Endodermal cell (in vitro differentiated cells): ENCODE measurements around the gene CXCR4. TPM values are rescaled to one million over a fixed set of nuclear protein-coding genes. Genes with fewer than 3 reads are reported as not detected.
"Not testable (repeated sequence)": the region's sequence is repeated elsewhere in the genome, so short reads cannot be mapped to it uniquely, and the experiment has no call there.

Experiments
- DNase-seq: peaks from one replicate; pipeline ENCODE4 v3.0.0-alpha.2; 2017
- H3K27ac ChIP-seq: 2 replicates; pipeline ENCODE4 v1.5.1; 2013; ENCODE audit warnings: mild to moderate bottlenecking, low read depth, low read length, moderate library complexity
- H3K27me3 ChIP-seq: 2 replicates; pipeline ENCODE4 v1.6.1; 2013; ENCODE audit warnings: mild to moderate bottlenecking, low read length, moderate library complexity; ENCODE audit not compliant: insufficient read depth, control insufficient read depth, poor library complexity, severe bottlenecking
- H3K36me3 ChIP-seq: 2 replicates; pipeline ENCODE4 v1.7.0; 2013; ENCODE audit warnings: mild to moderate bottlenecking, low read length, moderate library complexity; ENCODE audit not compliant: control insufficient read depth, insufficient read depth
- H3K4me1 ChIP-seq: one replicate; pipeline ENCODE4 v1.7.0; 2013; ENCODE audit warnings: low read length; ENCODE audit not compliant: control insufficient read depth, insufficient read depth
- H3K4me3 ChIP-seq: 2 replicates; pipeline ENCODE4 v1.5.1; 2013; ENCODE audit warnings: mild to moderate bottlenecking, low read length, moderate library complexity
- H3K9ac ChIP-seq: 2 replicates; pipeline ENCODE4 v1.6.1; 2013; ENCODE audit warnings: mild to moderate bottlenecking, low read length, moderate library complexity; ENCODE audit not compliant: poor library complexity, severe bottlenecking; ENCODE audit errors: extremely low read depth
- H3K9me3 ChIP-seq: 2 replicates; pipeline ENCODE4 v1.6.1; 2013; ENCODE audit warnings: mild to moderate bottlenecking, low read length, moderate library complexity; ENCODE audit not compliant: control insufficient read depth
- H3K27ac Mint-ChIP-seq: 2 replicates; pipeline ENCODE4 v1.8.0; 2020; ENCODE audit warnings: mixed read lengths
- H3K27me3 Mint-ChIP-seq: 2 replicates; pipeline ENCODE4 v1.8.0; 2021; ENCODE audit warnings: mild to moderate bottlenecking, mixed read lengths; ENCODE audit not compliant: insufficient read depth
- H3K36me3 Mint-ChIP-seq: 2 replicates; pipeline ENCODE4 v1.8.0; 2020; ENCODE audit warnings: low read depth, mixed read lengths
- H3K4me1 Mint-ChIP-seq: 2 replicates; pipeline ENCODE4 v1.8.0; 2020; ENCODE audit warnings: mixed read lengths
- H3K4me3 Mint-ChIP-seq: 2 replicates; pipeline ENCODE4 v1.8.0; 2020; ENCODE audit warnings: mild to moderate bottlenecking, moderate library complexity, mixed read lengths
- H3K9me3 Mint-ChIP-seq: 2 replicates; pipeline ENCODE4 v1.8.0; 2020; ENCODE audit warnings: mild to moderate bottlenecking, mixed read lengths
- CTCF ChIP-seq: fragments of 200-600 bp; sonication (generic); conservative IDR thresholded peaks from 2 replicates; pipeline ENCODE4 v1.5.0; 2021; ENCODE audit warnings: antibody characterized with exemption, mild to moderate bottlenecking
- WGBS, 2 experiments: methylation state at CpG; one replicate each; pipeline versions ENCODE4 v1.1.5 to v1.1.7; 2013; ENCODE audit warnings: missing lambda C conversion rate in 2 of 2, mixed read lengths in 1 of 2; ENCODE audit not compliant: insufficient coverage in 1 of 2, insufficient read length in 1 of 2; 5-methylcytosine and 5-hydroxymethylcytosine counted together
- total RNA-seq, 2 donors: library from RNA; stranded (reverse); fragmentation: NEBNext Ultra II Directional in 1 of 2; extraction: Animal tissue kit (Norgen Biotek cat#: 25700) in 1 of 2; gene quantifications; 2 replicates in 1 of 2; 3 replicates in 1 of 2; pipeline ENCODE4 v1.2.1, GENCODE V29; 2021

Gene CXCR4
- total RNA-seq, 2 donors from 2014 or later, result 287 to 454 TPM

GRCh38 chr2:136098441-136098840, 19.5 kb downstream of the CXCR4 start:
- H3K27ac Mint-ChIP-seq, result no peak overlapping the region
- peaks cover 6% of the 10 kb centered on the region for H3K4me1 Mint-ChIP-seq
- WGBS, 2 experiments, result 84 to 96% methylated on average over 3 to 4 of the region's 4 CpGs

GRCh38 chr2:136093583-136093982, 24.4 kb downstream of the CXCR4 start:
- H3K27ac ChIP-seq, result no peak overlapping the region
- H3K4me3 ChIP-seq, result no peak overlapping the region
- Mint-ChIP-seq H3K4me3 (no peak overlapping the region), H3K9me3 (peaks cover 9% of the 10 kb centered on the region), H3K27me3 (no peaks in the 10 kb centered on the region), H3K36me3 (no peaks in the 10 kb centered on the region), H3K27ac (no peak overlapping the region), H3K4me1 (peaks cover 18% of the 10 kb centered on the region)
- no peaks in the 10 kb centered on the region for H3K4me1 ChIP-seq
- no peaks in the 10 kb centered on the region for H3K36me3 ChIP-seq
- DNase-seq, result no peak
- H3K9ac ChIP-seq, result no peak overlapping the region
- TF ChIP-seq CTCF, result no peak
- no peaks in the 10 kb centered on the region for H3K27me3 ChIP-seq
- WGBS, 2 experiments, result 53% methylated on average over 3 of the region's 3 CpGs; no CpG with 5 or more reads in 1 of the 2 experiments
- no peaks in the 10 kb centered on the region for H3K9me3 ChIP-seq

More at GRCh38 chr2:136098441-136098840, 19.5 kb downstream of the CXCR4 start:
- DNase-seq, result no peak
- H3K36me3 Mint-ChIP-seq, result no peaks in the 10 kb centered on the region
- no peak overlapping the region for H3K27ac ChIP-seq
- no peak overlapping the region for H3K9ac ChIP-seq
- H3K9me3 ChIP-seq, result no peaks in the 10 kb centered on the region
- no peaks in the 10 kb centered on the region for H3K9me3 Mint-ChIP-seq
- H3K4me3 ChIP-seq, result no peak overlapping the region
- H3K4me3 Mint-ChIP-seq, result no peak overlapping the region
- TF ChIP-seq CTCF, result no peak
- no peaks in the 10 kb centered on the region for H3K36me3 ChIP-seq
- H3K27me3 Mint-ChIP-seq, result no peaks in the 10 kb centered on the region
- no peaks in the 10 kb centered on the region for H3K4me1 ChIP-seq
- no peaks in the 10 kb centered on the region for H3K27me3 ChIP-seq

GRCh38 chr2:136091899-136092298, 26.1 kb downstream of the CXCR4 start:
- 86 to 91% methylated on average over 1 of the region's 1 CpG for WGBS, 2 experiments

GRCh38 chr2:136087901-136088460, 30.0 kb downstream of the CXCR4 start:
- H3K27me3 Mint-ChIP-seq, H3K4me1 Mint-ChIP-seq, H3K27ac ChIP-seq, H3K9ac ChIP-seq, H3K36me3 ChIP-seq, H3K27me3 ChIP-seq, DNase-seq, H3K4me1 ChIP-seq, H3K4me3 Mint-ChIP-seq, H3K4me3 ChIP-seq, H3K9me3 ChIP-seq, H3K27ac Mint-ChIP-seq, H3K36me3 Mint-ChIP-seq: not testable (repeated sequence)
- H3K9me3 Mint-ChIP-seq, result peaks cover 21% of the 10 kb centered on the region
- 96 to 97% methylated on average over 17 to 43 of the region's 43 CpGs for WGBS, 2 experiments

More at GRCh38 chr2:136091899-136092298, 26.1 kb downstream of the CXCR4 start:
- H3K36me3 Mint-ChIP-seq, result no peaks in the 10 kb centered on the region
- peaks cover 21% of the 10 kb centered on the region for H3K9me3 Mint-ChIP-seq
- no peaks in the 10 kb centered on the region for H3K4me1 ChIP-seq
- H3K4me3 ChIP-seq, result no peak overlapping the region
- no peak overlapping the region for H3K4me3 Mint-ChIP-seq
- no peak overlapping the region for H3K27ac ChIP-seq
- no peaks in the 10 kb centered on the region for H3K27me3 Mint-ChIP-seq
- no peaks in the 10 kb centered on the region for H3K27me3 ChIP-seq
- no peaks in the 10 kb centered on the region for H3K36me3 ChIP-seq
- DNase-seq, result no peak
- TF ChIP-seq CTCF, result no peak
- H3K27ac Mint-ChIP-seq, result no peak overlapping the region
- peaks cover 18% of the 10 kb centered on the region for H3K4me1 Mint-ChIP-seq
- no peak overlapping the region for H3K9ac ChIP-seq
- peaks cover 5% of the 10 kb centered on the region for H3K9me3 ChIP-seq
